ENCODE measurements around the gene PSG6.
"Not testable (repeated sequence)": the region's sequence is repeated elsewhere in the genome, so short reads cannot be mapped to it uniquely, and the experiment has no call there.

PSG6 gene

GRCh38 chr19:42917634-42918033 lies at the start of gene PSG6:
Gene PSG6, minus strand, starts transcription at chr19:42917894. Its CDS starts 102 bp downstream, at chr19:42917792.
- DNase-seq (ENCODE audit: low spot score) = not testable (repeated sequence)

DNA sequence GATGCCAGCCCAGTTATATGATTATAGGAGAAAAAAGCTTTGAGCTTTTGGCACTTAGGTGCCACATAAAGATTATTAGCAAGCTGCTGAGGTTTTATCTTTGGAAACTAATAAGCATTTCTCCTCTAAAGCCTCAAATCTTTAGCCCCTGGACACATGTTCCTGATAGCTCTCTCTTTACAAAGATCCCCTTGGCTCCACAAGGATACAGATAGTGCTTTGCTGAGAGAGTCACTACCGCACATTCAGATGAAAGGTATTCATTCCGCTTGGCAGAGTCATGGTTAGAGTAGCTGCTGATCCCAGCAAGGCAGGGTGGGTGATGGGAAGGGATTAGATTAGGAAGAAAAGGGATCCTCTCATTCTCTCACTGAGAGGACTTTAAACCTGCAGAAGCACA lies 47.5 kb upstream of the PSG6 start:
- no peak for DNase-seq (ENCODE audit: low spot score)

GRCh38 chr19:42961119-42961518 lies 43.4 kb upstream of the PSG6 start:
- no peak for DNase-seq (ENCODE audit: low spot score)

- DNase-seq (ENCODE audit: low spot score) = not testable (repeated sequence)
Observed at GRCh38 chr19:42952126-42952525, 34.4 kb upstream of the PSG6 start.

- not testable (repeated sequence) for DNase-seq (ENCODE audit: low spot score)
Observed at GRCh38 chr19:42951476-42951875, 33.8 kb upstream of the PSG6 start.

DNA sequence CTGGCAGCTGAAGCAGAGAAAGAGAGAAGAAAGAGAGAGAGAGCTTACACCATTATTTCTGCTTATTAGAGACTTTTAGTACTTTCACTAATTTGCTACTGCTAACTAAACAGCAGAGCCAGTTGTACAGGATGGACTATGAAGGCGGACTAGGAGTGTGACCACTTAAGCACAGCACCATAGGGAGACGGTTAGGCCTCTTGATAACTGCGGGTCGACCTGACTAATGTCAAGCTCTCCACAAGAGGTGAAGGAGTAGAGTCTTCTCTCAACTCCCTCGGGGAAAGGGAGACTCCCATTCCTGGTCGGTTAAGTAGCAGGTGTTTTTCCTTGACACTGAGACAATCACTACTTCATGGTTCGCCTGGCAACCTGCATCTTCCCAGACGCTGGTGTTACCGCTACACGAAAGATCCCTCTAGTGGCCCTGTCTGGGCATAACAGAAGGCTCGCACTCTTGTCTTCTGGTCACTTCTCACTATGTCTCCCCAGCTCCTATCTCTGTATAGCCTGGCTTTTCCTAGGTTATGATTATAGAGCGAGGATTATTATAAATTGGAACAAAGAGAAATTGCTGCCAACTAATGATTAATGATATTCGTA lies 24.6 kb upstream of the PSG6 start:
- no peak for DNase-seq (ENCODE audit: low spot score)

DNA sequence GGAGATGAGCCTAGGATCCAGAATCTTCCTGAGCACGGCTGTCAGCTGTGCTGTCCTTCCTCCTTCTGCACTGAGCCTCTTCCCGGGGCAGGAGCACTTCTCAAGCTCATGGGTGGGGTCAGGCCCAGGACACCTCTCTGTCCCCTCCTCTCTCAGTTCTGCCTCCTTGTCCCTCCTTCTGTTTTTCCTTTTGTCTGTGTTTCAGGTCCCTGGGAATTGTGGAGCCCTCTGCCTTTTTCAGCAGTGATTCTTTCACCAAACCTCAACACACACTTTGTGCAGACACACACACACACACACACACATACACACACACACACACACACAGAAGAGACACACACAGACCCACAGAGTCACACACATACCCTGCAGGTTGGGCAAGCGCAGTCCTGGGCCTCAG lies 19.4 kb upstream of the PSG6 start, which contains the start of gene PSG7:
PSG7 (minus strand) TSS at position 101 of the 400 bp plus-strand sequence. CDS start 131 bp downstream, outside the sequence.
- not testable (repeated sequence) for DNase-seq (ENCODE audit: low spot score)

DNA sequence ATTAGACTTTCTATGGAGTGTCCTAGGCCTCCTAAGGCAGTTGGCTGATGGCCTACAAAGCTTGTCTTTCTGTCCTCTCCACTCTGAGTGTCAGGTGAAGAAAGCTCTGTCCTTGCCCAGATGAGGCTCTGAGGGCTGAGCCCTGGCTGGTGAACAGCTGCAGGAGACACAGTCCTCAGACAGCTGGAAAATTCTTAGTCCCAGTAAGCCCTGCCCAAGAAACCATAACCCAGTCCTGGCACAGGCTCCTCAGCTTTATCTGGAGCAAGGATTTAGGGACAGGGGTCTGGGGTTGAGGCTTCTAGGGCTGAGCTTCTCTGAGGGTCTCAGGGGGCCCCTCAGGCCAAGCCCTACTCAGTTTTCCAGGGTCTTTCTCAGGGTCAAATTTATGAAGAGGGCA lies 17.0 kb upstream of the PSG6 start:
- DNase-seq (ENCODE audit: low spot score) = not testable (repeated sequence)

DNA sequence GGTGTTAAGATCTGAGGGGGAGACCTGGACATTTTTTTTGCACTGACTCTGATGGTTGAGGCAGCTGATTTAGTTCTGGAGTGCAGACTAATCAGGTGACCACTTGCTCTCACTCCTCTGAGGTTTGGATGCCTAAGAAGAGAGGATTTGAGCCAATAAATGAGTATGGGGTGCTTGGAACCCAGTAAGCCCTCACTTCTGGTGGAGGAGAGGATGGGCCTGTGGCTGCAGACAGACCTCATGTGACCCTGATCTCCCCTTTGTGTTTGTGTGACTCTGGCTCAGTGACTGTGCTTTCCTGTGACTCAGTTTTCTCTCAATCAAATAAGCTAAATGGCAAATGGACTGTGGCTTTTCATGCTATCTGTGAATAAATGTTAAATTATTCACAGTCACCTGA lies 16.5 kb upstream of the PSG6 start:
- not testable (repeated sequence) for DNase-seq (ENCODE audit: low spot score)

- DNase-seq (ENCODE audit: low spot score) = not testable (repeated sequence)
Observed at GRCh38 chr19:42933412-42933811, 15.7 kb upstream of the PSG6 start.

- DNase-seq (ENCODE audit: low spot score) = not testable (repeated sequence)
Observed at GRCh38 chr19:42932485-42933101, 14.9 kb upstream of the PSG6 start.

- DNase-seq (ENCODE audit: low spot score) = not testable (repeated sequence)
Observed at GRCh38 chr19:42930214-42930613, 12.5 kb upstream of the PSG6 start.

- DNase-seq (ENCODE audit: low spot score) = no peak
Observed at GRCh38 chr19:42928896-42929295, 11.2 kb upstream of the PSG6 start.

- DNase-seq (ENCODE audit: low spot score) = no peak
Observed at GRCh38 chr19:42926781-42927180, 9.1 kb upstream of the PSG6 start.

- DNase-seq (ENCODE audit: low spot score) = peak; percentile 18
Observed at GRCh38 chr19:42923106-42923505, 5.4 kb upstream of the PSG6 start.

DNA sequence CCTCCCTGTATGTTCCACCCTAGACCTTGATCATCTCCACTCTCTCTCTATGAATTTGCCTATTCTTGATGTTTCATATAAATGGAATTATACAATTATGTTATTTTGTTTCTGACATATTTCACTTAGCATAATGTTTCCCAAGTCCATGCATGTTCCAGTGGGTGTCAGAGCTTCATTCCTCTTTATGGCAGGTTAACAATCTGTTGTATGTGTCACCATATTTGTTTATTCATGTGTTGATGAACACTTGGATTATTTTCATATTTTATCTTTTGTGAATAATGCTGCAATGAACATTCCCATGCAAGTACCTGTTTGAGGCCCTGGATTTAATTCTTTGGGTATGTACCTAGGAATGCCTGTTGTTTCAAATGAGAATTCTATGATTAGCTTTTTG lies 3.3 kb upstream of the PSG6 start:
- DNase-seq (ENCODE audit: low spot score) = not testable (repeated sequence)

DNA sequence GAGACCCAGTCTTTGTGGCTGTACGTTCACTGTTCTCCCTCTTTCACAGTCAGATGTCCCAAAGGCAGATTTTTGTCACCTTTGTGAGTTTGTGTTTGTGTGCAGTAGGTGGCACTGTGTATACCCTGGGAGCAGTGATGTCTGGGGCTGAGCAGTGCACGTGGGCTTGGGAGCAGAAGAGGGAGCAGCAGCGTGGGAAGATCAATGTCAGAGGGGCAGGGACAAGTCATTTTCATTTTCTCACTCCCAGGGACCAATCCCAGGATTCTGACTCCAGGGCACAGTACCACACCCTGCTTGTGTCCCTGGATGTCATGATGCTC lies 2.0 kb upstream of the PSG6 start:
- no peak for DNase-seq (ENCODE audit: low spot score)

DNA sequence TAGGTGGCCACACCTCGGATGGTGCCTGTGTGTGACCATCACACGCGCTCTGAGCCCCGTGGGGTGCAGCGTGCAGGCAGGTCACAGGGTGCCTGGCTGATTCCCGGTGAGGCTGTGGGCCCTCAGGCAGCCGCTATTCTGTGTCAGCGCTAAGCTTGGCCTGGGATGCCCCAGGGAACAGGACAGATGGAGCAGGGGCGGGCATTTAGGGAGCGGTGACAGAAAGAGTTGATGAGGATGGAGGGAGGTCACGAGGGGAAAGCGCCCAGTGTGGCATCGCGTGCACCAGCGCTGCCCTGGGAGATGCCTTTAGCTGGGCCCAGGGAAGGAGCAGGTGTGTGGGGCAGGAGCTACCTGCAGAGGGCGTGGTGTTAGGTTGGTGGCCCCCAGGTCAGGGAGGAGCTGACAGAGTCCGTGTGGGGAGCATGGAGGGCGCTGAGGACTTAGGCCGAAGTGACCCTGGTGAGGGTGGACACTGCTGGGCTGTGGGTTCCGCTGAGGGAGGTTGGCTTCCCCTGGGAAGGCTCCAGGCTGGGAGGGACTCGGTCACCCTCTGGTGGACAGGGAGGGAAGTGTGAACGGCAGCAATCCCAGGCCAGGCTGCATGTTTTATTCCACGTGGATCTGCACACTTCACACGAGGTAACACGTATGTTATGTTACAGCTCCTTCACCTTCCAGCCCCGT lies 1.5 kb upstream of the PSG6 start:
- DNase-seq (ENCODE audit: low spot score) = not testable (repeated sequence)

GRCh38 chr19:42918377-42919069 lies 829 bp upstream of the PSG6 start:
- DNase-seq (ENCODE audit: low spot score) = not testable (repeated sequence)

DNA sequence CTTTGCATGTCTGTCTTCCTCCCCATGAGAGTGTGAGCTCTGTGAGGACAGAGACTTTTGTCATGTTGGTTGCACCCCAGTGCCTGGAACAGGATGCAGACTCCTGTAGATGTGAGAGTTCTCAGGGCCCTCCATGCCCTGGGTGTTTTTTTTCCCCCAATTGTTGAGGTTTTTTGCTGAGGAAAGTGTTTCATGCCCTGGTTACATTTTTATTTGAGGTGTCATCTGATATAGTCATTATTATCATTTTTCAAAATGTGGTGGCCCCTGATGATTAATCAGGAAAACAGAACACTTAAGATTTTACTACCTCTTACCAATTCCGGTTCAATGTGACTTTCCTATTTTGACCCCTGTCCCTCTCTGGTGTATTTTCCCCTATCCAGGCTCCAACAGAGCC lies 763 bp downstream of the PSG6 start:
- not testable (repeated sequence) for DNase-seq (ENCODE audit: low spot score)

DNA sequence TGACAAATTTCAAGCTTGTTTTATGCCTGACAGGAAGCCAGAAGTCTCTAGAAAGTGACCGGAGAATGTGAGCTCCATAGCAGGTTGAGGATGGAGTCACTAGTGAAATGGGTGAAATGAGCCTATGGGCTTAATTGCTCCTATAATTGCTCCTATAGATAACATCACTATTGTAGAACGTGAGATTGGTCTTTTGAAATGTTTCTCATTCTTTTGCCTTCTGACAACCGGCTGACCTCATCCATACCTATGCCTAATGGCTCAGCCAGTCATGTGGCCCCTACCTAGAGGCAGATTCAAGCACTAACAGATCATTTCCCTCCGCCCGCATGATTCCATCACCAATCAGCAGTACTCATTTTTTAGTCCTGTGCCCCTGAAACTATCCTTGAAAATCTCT lies 4.2 kb downstream of the PSG6 start:
- not testable (repeated sequence) for DNase-seq (ENCODE audit: low spot score)

DNA sequence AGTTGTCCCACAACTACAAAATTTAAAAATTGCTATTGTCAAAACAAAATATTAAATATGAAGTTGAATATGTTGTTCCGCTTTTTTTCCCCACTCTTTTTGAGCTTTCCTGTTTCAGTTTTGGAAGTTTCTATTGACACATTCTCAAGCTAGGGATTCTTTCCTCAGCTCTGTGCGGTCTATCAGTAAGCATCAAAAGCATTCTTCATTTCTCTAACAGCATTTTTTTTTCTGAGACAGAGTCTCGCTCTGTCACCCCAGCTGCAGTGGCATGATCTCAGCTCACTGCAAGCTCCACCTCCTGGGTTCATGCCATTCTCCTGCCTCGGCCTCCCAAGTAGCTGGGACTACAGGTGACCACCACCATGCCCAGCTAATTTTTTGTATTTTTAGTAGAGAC lies 4.8 kb downstream of the PSG6 start:
- DNase-seq (ENCODE audit: low spot score) = not testable (repeated sequence)

GRCh38 chr19:42911731-42912130 lies 6.0 kb downstream of the PSG6 start:
- not testable (repeated sequence) for DNase-seq (ENCODE audit: low spot score)

Data from Ammon's horn (tissue), 1 donor.